Body of pancreas (tissue), 4 donors: ENCODE data around the gene CCDC30. TPM values are rescaled to one million over a fixed set of nuclear protein-coding genes. Genes with fewer than 3 reads are reported as not detected.
"Not testable (repeated sequence)": the region's sequence is repeated elsewhere in the genome, so short reads cannot be mapped to it uniquely, and the experiment has no call there.

Source experiments
- ATAC-seq: fragments of 150-250 bp; one replicate; pipeline ENCODE4 v1.9.1; 2016
- DNase-seq, 4 donors: peaks; one replicate each; pipeline ENCODE4 v3.0.0-alpha.2; 2019
- H3K27ac ChIP-seq, 4 donors: fragments of 200-600 bp; sonication (generic); 1 replicate in 3 of 4; 2 replicates in 1 of 4; pipeline versions ENCODE4 v1.5.1 to v1.6.1; 2016 to 2019; ENCODE audit warnings: mild to moderate bottlenecking in 1 of 4, mixed read lengths in 1 of 4, moderate library complexity in 1 of 4
- H3K27me3 ChIP-seq, 2 donors: fragments of 200-600 bp; sonication (generic); one replicate each; pipeline ENCODE4 v1.6.0; 2016; ENCODE audit warnings: mild to moderate bottlenecking in 1 of 2
- H3K36me3 ChIP-seq, 2 donors: fragments of 200-600 bp; sonication (generic); replicated peaks in 1 of 2; 2 replicates each; pipeline ENCODE4 v1.5.1; 2016; ENCODE audit warnings: low read depth in 2 of 2; ENCODE audit not compliant: insufficient read depth in 1 of 2
- H3K4me1 ChIP-seq: fragments of 200-600 bp; sonication (generic); one replicate; pipeline ENCODE4 v1.6.0; 2016
- H3K4me3 ChIP-seq, 2 donors: fragments of 200-600 bp; sonication (generic); 1 replicate in 1 of 2; 2 replicates in 1 of 2; pipeline ENCODE4 v1.5.1; 2016 to 2019
- H3K9me3 ChIP-seq, 3 donors: fragments of 200-600 bp; sonication (generic); 1 replicate in 2 of 3; 2 replicates in 1 of 3; pipeline ENCODE4 v1.5.1; 2016
- CTCF ChIP-seq, 7 experiments: fragments of 450-650 bp in 4 of 7; fragments of 200-600 bp in 3 of 7; sonication (generic) in 3 of 7; IDR thresholded peaks; one replicate each; pipeline ENCODE4 v1.5.1; 2016 to 2019; ENCODE audit warnings: antibody characterized with exemption in 7 of 7
- POLR2A ChIP-seq, 3 donors: fragments of 450-650 bp; IDR thresholded peaks; one replicate each; pipeline ENCODE4 v1.6.1; 2016; ENCODE audit warnings: antibody characterized with exemption in 3 of 3, mild to moderate bottlenecking in 2 of 3
- WGBS, 2 donors: methylation state at CpG; one replicate each; pipeline ENCODE4 v1.1.5; 2017; 5-methylcytosine and 5-hydroxymethylcytosine counted together
- intact Hi-C: fragments of 100-400 bp; cut with DNase I; formaldehyde crosslinking; loops from one replicate; pipeline ENCODE4 v1.15.1; 2023
- total RNA-seq, 2 donors: library from RNA; depleted of rRNA; stranded (reverse); fragments of >200 nt; gene quantifications; one replicate each; pipeline ENCODE4 v1.1.0, GENCODE V29; 2016

Gene CCDC30
- total RNA-seq, 2 donors from 2014 or later, result 2.3 to 8.9 TPM

DNA sequence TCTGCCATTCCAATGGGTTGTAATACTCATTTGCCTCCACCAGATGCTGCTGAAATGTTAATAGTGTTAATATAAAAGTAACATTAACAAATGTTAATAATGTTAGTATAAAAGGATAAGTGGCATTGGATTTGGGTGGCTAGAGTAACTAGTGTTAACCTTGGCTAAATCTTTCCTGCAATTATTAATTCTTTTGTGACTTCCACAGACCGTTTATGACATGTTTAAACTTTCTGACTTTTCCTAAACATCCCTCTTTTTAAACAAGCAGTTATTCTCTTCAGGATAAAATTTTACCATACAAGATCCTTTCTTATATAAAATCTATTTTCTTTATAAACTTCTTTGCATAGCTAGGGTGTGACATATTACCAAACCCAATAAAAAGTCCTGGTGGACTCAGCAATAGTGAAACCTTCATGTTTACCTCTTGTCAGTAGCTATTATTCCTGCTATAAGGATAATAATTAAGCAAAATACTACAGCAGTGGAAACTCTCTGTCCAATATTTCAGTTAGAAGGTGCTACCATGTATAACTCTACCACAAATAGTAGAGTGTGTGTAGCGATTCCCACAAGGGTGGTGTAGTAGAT, 41.5 kb downstream of the CCDC30 start:
- WGBS, 2 donors, result 93 to 98% methylated on average over 2 of the region's 2 CpGs
- TF ChIP-seq POLR2A (IDR thresholded peaks at IDR 0.05), result no peak
- TF ChIP-seq CTCF (IDR thresholded peaks at IDR 0.05), result no peak
- H3K27me3 ChIP-seq, result no peaks in the 10 kb centered on the region

GRCh38 chr1:42506576-42506975, 43.5 kb downstream of the CCDC30 start:
- no peaks in the 10 kb centered on the region for H3K36me3 ChIP-seq
- no peak for TF ChIP-seq POLR2A (IDR thresholded peaks at IDR 0.05)
- TF ChIP-seq CTCF (IDR thresholded peaks at IDR 0.05), result no peak
- no peak overlapping the region for H3K27ac ChIP-seq
- H3K4me3 ChIP-seq, result no peak overlapping the region
- ATAC-seq, result no peak
- no peak for DNase-seq
- H3K9me3 ChIP-seq, result peaks cover 0 to 67% (median 5%) of the 10 kb centered on the region in 3 donors
- H3K27me3 ChIP-seq, result no peaks in the 10 kb centered on the region
- intact Hi-C loops, result loop anchor here (10.0 kb wide), 1 partner anchor 108 kb away; no protein-coding TSS in a partner anchor
- H3K4me1 ChIP-seq, result no peaks in the 10 kb centered on the region
- 91 to 95% methylated on average over 1 of the region's 1 CpG for WGBS, 2 donors

More for the DNA sequence above, 41.5 kb downstream of the CCDC30 start:
- intact Hi-C loops, result loop anchor here (10.0 kb wide), 1 partner anchor 110 kb away; no protein-coding TSS in a partner anchor
- H3K36me3 ChIP-seq, result no peaks in the 10 kb centered on the region
- no peak overlapping the region for H3K4me3 ChIP-seq
- peaks cover 0 to 58% (median 5%) of the 10 kb centered on the region in 3 donors for H3K9me3 ChIP-seq
- H3K4me1 ChIP-seq, result no peaks in the 10 kb centered on the region
- H3K27ac ChIP-seq, result no peak overlapping the region
- ATAC-seq, result no peak
- DNase-seq, result no peak

DNA sequence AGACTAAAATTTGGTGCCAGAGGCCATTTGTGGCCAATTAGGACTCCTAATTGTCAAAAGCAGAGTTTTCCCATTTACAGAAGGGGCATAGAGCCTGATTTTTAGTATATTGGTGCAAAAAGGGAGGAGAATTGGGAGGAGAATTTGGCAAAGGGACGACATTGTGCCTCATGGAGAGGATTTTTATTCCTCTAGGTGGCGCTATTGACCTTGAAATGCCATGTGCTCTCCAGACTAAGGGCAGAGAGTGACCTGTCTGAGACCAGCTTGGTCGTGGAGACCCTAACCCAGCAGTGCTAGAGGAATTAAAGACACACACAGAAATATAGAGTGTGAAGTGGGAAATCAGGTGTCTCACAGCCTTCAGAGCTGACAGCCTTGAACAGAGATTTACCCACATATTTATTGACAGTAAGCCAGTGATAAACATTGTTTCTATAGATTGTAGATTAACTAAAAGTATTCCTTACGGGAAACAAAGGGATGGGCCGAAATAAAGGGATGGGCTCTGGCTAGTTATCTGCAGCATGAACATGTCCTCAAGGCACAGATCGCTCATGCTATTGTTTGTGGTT, 48.6 kb downstream of the CCDC30 start:
- 77 to 78% methylated on average over 6 of the region's 6 CpGs for WGBS, 2 donors
- H3K4me3 ChIP-seq, ATAC-seq, H3K4me1 ChIP-seq, intact Hi-C loops, H3K27me3 ChIP-seq, DNase-seq, H3K36me3 ChIP-seq, H3K27ac ChIP-seq: not testable (repeated sequence)
- peaks cover 0 to 39% (median 3%) of the 10 kb centered on the region in 3 donors for H3K9me3 ChIP-seq

DNA sequence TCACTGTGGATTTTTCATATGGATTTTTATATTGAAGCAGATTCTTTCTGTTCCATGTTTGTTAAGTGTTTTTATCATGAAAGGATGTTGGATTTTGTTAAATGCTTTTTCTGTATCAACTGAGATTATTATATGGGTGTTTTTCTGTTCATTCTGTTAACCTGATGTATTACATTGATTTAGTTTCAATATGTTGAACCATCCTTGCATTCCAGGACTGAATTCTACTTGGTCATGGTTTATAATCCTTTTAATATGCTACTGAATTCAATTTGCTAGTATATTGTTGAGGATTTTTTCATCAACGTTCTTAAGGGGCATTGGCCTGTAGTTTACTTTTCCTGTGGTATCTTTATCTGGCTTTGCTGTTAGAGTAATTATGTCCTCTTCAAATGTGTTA, 55.8 kb downstream of the CCDC30 start:
- TF ChIP-seq CTCF (IDR thresholded peaks at IDR 0.05), result no peak
- TF ChIP-seq POLR2A (IDR thresholded peaks at IDR 0.05), result no peak
- WGBS, 2 donors, result 38 to 79% methylated on average over 1 of the region's 1 CpG
- no peak for ATAC-seq

DNA sequence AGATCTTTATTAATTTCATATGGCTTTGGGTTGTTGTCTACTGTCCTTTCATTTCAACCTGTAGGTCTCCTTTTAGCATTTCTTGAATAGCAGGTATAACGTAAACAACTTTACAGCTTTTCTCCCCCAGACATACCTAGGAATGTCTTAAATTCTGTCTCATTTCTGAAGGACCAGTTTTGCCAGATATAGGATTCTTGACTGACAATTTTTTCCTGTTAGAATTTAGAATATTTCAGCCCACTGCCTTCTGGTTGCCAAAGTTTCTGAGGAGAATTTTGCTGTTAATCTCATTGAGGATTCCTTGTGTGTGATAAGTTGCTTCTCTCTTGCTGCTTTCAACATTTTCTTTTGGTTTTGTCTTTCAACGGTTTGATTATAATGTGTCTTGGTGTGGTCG, 60.1 kb downstream of the CCDC30 start:
- Histone ChIP-seq H3K27me3 (no peaks in the 10 kb centered on the region), H3K4me1 (no peaks in the 10 kb centered on the region), H3K4me3 (no peak overlapping the region), H3K36me3 (no peaks in the 10 kb centered on the region), H3K27ac (no peak overlapping the region), H3K9me3 (peaks cover 0 to 11% (median 0%) of the 10 kb centered on the region in 3 donors)
- TF ChIP-seq CTCF (IDR thresholded peaks at IDR 0.05), result no peak
- TF ChIP-seq POLR2A (IDR thresholded peaks at IDR 0.05), result no peak
- WGBS, 2 donors, result 83 to 87% methylated on average over 3 of the region's 3 CpGs
- intact Hi-C loops, result no loop called here
- ATAC-seq, result no peak
- DNase-seq, result no peak

More for the DNA sequence above, 55.8 kb downstream of the CCDC30 start:
- H3K27ac ChIP-seq, result no peak overlapping the region
- peaks cover 0 to 18% (median 0%) of the 10 kb centered on the region in 3 donors for H3K9me3 ChIP-seq
- intact Hi-C loops, result no loop called here
- no peaks in the 10 kb centered on the region for H3K36me3 ChIP-seq
- no peak for DNase-seq
- no peaks in the 10 kb centered on the region for H3K27me3 ChIP-seq
- no peaks in the 10 kb centered on the region for H3K4me1 ChIP-seq
- H3K4me3 ChIP-seq, result no peak overlapping the region
